ENCODE data around the gene TICRR. TPM values are rescaled to one million over a fixed set of nuclear protein-coding genes. Genes with fewer than 3 reads are reported as not detected.

Gene TICRR
- total RNA-seq, 1 donor from 2014 or later = 2.7 TPM

DNA sequence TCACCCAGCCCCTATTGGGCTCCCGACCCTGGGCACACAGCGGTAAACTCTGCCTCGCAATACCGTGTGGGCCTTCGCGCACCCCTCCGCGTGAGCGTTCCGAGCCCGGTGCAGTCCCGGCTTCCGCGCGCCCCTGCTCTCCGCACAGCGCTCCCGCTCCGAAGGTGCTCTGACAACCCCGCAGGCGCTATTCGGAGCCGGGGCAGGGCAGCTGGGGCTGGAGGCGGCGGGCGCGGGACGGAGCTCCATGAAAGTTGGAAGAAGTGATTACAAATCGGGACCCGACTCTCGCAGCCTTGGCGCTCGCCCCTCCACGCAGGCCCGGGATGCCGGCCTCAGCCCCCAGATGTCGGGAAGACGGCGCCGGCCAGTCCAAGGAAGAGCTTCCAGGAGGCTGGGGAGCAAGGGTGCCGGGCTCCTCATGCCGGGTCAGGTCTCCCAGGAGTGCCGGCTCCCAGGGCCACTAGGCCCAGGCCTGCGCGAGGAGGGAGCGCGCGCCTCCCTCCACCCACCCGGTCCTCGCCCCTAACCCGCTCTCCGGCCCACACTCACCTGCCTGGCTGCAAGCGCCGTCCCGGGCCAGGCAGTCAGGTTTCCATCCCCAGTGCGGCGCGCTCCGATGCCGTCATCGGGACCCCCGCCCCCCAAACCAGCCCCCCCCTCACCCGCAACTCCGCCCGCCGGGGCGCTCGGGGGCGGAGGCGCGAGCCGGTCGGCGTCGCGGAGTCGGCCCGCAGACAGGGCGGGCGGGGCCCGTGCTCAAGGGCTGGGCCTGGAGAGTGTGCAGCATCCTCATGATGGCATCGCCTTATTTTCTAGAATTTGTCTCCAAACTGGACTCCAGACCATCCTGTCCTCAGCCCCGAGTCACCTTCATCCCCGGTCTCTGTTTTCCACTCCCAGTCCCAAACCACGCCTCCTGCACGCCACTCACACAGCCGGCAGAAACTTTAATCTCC is 79.9 kb downstream of the TICRR start, which contains the start of gene KIF7:
KIF7 (minus strand) TSS at position 621 of the 959 bp plus-strand sequence. CDS start 2,537 bp downstream, outside the sequence.
- DNase-seq (ENCODE audit: low read depth in 2 of 2) = peak in 1 of 2 donors; percentile 41

DNA sequence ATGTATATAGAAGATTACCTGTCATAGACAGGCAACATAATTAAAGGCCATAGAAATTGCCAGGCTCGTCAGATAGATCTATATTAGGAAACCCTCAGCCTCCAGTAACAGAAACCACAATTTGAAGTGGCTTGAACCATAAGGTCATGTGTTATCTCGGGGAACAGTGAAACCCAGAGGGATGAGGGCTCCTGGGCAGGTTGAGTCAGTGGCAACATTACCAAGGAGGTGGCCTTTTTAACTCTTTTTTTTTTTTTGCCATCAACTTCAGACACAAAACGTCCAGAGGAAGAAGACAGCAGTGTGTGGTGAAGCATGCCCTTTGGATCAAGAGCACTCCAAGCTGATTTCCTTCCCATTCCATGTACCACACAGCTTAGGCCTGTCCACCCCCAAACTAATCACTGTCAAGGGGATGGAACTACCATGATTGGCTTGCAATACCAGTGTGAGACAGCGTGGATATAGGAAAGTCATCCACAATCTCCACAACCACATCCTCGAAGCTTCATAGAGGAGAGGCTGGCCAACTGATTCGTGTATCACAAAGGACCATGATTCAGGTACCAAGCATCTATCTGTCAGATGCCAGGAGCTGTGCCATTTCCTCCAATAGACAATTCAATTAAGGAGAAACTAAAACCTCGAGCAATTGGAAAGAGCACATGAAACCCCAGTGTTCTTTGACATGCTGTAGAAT is 81.0 kb downstream of the TICRR start:
- no peak for DNase-seq (ENCODE audit: low read depth in 2 of 2)

DNA sequence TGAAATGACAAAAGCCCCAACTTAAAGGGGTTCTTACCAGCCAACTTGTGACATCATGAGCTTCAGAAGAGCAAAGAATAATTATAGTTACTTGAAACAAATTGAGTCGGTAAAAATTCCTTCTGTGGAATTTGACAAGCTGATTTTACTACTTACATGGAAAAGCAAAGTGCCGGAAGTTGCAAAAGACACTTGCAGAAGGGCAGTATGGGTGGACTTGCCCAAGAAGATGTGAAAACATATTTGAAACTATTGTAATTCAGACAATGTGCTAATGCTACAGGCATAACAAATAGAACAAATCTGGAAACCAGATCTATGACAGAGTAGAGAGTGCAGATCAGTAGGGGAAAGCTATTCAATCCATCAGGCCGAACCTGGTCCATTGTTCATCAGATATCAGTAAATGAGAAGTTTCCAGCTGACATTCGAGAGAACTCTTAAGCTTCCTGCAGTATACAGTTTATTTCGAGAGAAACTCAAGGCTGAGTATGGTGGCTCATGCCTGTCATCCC is 82.5 kb downstream of the TICRR start:
- DNase-seq (ENCODE audit: low read depth in 2 of 2) = no peak

DNA sequence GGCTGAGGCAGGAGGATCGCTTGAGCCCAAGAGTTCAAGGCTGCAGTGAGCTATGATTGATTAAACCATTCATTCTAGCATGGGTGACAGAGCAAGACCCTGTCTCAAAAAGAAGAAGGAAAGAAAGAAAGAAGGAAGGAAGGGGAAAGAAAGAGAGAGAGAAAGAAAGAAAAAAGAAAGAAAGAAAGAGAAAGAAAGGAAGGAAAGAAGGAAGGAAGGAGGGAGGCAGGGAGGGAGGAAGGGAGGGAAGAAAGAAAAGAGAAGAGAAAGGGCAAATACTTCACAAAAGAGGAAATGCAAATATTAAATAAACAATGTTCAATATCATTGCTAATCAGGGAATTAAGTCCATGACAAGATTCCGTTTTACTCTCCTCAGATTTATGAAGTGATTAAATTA is 84.0 kb downstream of the TICRR start:
- no peak for DNase-seq (ENCODE audit: low read depth in 2 of 2)

DNA sequence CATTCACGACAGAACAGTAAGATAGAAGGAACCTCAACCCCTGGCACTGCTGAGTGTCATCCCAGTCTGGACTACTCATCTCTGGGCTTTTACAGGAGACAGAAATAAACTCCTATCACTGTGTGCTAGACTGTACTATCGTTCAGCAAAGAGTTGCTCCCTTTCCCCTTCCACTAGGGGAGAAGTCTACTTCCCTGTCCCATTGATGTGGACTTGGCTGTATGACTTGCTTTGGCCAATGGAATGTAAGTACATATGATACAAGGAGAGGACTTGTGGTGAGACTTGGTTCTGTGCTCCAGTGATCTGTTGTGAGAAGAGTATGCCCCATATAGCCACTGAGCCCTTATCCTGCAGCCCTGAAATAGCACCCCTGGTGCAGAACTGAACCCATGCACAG is 85.3 kb downstream of the TICRR start:
- DNase-seq (ENCODE audit: low read depth in 2 of 2) = no peak

DNA sequence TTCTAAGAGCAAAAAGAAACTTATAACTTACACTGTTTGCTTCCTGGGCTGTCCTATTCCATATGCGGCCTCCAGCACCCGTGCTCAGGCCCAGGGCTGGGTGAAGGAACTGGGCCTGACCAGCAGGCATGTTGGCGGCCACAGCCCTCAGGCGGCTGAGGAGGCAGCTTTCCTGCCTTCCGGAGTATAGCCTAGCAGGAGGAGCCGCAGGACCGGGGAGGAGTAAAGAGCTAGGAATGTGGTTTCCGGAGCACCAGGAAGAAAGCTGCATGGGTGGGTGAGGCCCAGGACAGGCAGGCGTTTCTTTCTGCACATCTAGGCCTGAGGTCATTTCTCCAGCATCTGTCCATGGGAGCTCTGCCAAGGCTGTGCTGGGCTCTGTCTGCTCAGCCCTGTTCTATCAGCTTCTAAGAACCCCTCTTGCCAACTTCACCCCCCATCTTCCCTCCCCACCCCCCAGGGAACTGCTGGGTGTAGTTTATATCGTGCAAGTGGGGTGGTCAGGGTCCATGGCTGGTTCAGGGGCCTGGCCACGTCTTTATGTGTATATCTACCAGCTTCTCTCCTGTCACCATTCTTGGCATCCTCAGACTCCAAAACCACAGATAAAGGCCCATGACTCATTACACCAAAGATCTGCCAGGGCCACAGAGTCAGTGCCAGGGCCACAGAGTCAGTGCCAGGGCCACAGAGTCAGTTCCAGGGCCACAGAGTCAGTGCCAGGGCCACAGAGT is 87.8 kb downstream of the TICRR start:
- peak in 1 of 2 donors; percentile 65 for DNase-seq (ENCODE audit: low read depth in 2 of 2)

DNA sequence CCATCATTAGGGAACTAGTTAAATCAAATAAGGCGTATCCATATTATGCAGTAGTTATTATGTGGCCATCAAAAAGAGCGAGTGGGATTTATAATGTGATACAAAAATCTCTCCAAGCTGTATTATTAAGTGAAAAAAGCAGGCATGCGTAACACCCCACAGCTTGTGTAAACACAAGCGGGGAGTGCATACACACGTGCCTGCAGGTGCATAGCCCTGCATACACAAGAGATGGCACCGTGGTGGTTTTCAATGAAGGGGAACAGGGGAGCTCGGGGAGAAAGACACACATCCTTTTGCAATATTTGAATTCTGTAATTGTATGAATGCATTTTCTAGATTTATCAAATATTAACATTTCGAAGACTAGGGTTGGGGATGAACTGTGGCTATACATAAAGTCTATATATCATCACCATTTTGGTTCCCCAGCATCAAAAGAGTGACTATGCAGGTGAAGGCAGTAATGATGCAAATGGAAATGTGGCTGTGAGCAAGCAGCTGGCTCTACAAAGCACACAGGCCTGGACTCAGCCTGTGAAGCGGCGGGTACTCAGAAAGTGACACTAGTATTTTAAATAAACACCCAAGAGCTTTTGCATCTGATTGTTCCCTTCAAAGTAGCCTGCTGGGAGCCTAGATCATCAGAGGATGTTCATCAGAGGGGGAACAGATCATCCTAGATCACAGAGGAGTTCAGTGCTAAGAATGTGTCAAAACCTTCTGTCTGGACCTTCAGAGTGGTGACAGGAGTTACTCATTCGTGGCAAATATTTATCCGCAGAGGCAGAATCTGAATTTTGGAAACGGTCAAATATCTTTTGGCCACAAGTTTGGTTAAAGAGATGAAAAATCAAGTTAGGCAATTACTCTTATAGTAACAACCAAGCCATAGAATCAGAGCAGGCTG is 89.4 kb downstream of the TICRR start:
- DNase-seq (ENCODE audit: low read depth in 2 of 2) = no peak

DNA sequence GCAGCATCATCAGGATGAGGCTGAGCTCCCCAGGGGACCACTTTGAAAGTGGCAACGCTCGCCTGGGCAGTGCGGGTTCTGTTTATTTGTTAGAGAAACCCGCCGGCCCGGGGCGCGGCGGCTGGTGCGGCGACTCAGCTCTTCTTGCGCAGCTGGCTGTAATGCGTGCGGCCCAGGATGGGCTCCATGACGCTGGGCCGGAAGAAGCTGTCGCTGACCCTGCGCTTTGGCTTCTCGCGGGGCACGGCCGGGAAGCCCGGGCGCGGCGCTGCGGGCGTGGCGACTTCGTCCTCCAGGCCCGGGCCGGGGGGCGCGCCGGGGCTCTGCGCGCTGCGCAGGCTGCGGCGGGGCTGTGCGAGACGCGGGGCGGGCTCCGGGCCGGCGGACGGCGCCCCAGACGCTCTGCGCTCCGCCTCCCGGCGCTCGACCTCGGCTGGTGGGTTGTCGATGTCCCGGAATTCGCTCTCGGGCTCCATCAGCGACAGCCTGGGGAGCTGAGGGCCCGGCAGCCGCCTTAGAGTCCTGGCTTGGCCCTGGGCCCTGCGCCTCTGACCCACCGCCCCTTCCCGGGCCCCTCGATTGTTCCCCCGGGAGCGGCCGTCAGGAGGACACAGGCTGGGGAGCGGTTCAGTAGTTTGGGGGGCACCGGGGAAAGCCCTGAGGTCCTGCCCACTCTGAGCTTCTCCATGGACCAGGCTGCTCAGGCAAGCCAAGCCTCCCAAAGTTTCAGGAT is 90.3 kb downstream of the TICRR start:
- peak in 1 of 2 donors; percentile 55 for DNase-seq (ENCODE audit: low read depth in 2 of 2)

DNA sequence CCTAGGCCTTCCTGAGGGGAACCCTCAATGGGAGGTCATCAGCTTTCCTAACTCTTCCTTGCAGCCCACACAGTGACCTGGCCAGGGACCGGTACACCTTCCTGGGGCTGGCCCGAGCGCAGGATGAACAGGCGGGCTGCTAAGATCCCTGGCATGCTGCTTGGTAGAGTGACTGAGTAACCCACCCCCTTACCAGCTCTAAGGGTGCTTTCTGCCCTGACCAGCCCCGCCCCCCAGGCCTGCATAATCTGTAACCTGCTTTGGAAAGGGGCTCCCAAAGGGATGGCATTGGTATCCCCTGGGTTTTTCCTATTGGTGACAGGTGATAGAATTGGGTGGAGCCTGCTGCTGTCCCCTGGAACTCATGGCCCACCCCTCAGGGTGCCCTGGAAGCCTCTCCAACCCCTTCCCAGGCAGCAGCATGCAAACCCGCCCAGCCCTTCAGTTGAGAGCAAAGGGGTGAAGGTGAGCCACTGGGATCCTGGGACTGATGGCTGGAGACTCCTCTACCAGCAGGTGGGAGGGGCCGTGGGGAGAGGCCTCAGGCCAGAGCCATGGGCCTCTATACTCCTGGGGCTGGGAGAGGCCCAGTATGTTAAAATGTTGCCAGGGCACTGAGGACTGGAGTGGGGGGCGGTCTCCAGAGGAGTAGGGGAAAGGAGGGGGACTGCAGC is 91.1 kb downstream of the TICRR start:
- DNase-seq (ENCODE audit: low read depth in 2 of 2) = no peak

DNA sequence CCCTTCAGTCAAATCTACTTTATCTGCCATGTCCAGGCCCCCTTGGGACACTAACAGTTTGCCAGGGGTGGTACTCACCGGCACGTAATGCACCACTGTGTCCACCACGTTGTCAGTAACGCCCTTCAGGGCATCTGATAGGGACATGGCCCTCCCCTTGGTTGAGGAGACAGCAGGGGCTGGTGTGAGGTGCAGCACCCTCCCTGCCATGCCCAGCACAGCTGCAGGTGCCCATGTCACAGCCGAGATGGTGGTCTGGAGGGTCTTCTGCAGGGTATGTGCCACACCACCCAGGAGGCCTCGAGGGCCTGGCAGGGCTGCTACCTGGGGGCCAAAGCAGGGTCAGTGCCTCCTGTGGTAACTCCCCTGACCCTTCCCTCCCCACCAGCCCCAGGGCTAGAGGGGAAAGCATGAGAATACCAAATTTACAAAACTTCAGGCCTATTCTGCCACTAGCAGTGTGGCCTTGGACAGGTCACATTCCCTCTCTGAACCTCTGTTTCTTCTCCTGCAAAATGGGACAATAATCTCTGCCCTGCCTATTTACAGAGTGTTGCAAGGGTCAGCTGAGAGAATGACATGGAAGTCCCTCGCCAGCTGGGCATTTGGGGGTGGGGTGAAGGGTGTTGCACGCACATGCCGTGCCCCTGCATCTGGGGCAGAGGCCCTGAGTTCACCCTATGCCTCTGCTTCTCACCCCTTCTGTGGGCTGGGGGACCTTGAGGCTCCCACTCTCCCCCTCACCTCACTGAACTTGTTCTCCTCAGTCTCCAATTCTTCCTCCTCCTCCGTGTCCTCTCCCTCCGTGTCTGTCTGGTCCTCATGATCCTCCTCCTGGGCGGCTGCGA is 91.8 kb downstream of the TICRR start:
- DNase-seq (ENCODE audit: low read depth in 2 of 2) = no peak

DNA sequence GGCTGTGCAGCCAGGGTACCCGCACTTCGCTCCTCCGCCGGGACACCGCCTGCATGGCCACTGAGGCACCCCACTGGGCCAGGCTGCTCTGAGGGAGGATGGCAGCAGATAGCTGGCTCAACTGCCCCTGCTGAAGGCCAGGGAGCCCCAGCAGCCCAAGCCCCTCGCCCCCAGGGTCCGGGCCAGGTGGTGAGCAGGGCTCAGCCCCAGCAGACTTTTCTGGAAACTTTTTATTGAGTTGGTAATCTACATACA is 92.4 kb downstream of the TICRR start:
- no peak for DNase-seq (ENCODE audit: low read depth in 2 of 2)

DNA sequence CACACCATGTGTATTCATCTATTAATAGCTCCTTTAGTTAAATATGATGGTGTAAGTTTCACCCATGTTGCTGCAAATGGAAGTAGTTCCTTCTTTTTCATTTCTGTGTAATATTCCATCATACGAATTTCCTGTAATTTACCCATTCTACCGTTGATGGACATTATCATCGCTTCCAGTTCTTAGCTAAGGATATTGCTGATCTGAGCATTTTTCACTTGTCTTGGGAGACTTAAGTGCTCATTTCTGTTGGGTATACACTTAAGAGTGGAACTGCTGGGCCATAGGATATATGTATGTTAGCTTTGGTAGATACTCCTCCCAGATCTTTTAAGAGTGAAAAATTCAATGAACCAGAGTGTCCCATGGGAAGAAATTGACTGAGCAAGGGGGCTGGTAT is 92.9 kb downstream of the TICRR start:
- DNase-seq (ENCODE audit: low read depth in 2 of 2) = no peak

DNA sequence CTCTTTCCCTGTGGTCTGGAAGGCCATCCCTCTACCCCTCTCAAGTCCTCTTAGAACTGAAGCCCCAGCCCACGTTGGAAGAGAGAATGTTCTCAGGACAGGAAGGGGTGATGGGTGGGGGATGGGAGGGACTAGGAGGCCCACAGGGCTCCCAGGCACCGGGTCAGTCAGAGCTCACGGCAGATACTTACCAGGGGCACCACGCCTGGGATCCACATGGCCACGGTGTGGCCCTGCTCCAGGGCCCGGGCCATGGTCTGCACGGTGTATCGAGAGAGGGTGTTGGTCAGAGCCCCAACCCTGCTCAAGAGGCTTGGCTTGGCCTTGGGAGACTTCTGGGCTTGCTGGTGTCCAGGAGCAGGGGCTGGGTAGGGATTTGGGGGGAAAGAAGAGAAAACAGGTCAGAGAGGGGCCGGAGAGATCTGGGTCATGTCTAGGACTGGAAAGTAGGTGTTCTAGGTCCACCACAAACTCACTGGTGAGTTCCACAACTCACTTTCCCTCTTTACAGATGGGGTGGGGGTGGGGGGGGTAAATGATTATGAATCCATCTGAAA is 94.1 kb downstream of the TICRR start:
- DNase-seq (ENCODE audit: low read depth in 2 of 2) = no peak

DNA sequence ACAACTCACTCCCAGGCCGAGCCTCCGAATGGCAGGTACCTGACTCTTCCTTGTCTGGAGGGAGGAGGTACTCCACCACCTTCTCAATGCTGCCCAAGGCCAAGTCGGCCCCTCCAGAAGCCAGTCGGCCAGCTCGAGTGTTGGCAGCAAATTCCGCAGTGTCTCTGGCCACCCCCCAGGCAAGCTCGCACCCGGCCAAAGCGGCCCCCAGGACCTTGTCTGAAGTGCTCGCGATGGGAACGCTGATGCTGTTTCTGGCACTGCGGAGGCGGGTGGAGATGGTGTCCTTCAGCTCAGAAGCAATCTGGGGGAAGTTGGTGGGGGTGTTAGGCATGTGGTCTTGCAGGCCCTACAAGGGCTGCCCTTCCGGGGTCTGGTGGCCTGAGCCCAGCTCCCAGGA is 94.7 kb downstream of the TICRR start:
- no peak for DNase-seq (ENCODE audit: low read depth in 2 of 2)

DNA sequence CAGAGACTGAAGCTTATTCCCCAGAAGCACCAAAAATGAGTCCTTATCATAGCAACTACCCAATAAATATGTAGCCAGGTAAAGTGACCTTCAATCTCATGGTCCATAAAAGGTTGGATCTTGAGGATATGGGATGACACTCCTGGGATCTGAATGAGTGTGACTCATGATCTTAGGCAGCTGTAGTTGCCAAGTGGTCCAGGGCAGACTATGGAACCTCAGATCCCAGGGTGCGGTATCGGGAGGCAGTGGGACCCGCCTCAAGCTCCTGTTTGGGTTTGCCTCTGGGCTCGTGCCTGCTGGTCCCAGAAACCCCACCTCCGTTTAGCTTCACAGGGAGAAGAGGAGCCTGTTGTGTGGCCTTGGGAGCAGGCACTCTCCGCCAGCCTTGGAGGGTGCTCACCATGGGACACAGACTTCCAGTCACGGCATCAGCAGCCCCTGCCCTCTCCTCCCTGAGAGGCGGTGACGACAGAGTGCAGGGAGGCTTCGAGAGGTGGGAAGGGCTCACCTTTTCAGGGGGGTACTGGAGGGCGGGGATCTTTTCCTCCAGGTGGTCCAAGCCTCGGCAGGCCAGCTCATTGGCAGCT is 95.8 kb downstream of the TICRR start:
- DNase-seq (ENCODE audit: low read depth in 2 of 2) = no peak

DNA sequence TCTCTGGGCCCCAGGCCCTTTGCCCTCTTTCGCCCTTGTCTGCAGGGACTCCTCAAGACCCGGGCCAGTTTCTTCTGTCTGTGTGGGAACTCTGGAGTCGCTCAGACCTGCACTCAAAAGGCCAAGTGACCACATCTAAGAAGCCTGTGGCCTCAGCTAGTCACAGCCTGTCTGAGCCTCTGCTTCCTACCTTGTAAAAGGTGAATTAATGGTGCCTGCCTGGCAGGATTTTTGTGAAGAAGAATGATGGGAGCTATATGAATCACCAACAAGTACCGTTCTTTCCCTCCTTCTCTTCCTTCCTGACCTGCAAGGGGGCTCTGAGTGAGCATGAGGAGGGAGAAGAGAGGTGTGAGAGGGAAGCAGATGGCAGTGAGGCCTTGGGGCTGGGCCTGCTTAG is 96.4 kb downstream of the TICRR start:
- DNase-seq (ENCODE audit: low read depth in 2 of 2) = no peak

DNA sequence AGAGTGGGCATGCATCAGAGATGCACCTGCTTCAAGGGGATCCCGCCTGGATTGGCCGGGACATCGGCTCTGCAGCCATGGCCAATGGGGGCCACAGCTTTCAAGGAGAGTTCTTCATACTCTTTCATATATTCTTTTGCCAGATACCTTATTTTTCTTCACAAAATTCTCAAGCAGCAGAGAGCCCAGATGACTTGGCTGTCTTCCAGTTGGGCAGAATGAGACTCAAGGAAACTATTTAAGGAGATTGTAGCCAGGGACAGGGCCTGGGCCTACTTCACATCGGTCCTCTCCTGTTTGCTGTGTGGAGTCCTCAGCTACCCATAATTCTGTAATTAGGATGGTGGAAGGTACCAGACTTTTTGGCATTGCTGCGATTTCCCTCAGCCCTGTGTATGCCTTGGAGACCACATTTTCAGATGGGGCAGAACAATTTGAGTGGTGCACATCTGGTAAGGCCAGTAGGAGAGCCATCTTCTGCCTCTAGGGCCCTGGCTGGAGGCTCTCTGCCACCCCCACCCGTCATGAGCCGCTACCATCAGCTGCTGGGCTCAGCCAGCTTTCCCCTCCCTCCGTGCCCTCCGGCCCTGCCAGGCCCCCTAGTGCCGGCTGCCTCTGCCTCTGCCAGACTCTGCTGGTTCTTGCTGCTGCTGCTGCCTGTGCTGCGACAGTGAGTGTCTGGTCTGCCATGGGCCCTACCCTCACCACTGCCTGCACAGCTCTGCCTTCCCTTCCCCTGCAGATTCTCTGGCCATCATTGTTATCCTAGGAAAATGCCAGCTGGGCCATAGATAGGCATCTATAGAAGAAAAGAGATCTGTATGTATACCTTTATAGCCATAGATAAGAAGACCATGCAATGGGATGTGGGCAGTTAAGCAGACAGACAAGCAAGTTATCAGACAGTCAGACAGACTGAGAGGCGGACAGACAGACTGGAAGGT is 97.2 kb downstream of the TICRR start:
- no peak for DNase-seq (ENCODE audit: low read depth in 2 of 2)
